ENCODE results near the gene TSC2. TPM values are rescaled to one million over a fixed set of nuclear protein-coding genes. Genes with fewer than 3 reads are reported as not detected.

TSC2 gene
- total and polyA plus RNA-seq, 2 of the 13 experiments (the other 11 are each of a cell fraction or from before 2014, with no cell fraction given): 19.6 to 40.4 TPM

DNA sequence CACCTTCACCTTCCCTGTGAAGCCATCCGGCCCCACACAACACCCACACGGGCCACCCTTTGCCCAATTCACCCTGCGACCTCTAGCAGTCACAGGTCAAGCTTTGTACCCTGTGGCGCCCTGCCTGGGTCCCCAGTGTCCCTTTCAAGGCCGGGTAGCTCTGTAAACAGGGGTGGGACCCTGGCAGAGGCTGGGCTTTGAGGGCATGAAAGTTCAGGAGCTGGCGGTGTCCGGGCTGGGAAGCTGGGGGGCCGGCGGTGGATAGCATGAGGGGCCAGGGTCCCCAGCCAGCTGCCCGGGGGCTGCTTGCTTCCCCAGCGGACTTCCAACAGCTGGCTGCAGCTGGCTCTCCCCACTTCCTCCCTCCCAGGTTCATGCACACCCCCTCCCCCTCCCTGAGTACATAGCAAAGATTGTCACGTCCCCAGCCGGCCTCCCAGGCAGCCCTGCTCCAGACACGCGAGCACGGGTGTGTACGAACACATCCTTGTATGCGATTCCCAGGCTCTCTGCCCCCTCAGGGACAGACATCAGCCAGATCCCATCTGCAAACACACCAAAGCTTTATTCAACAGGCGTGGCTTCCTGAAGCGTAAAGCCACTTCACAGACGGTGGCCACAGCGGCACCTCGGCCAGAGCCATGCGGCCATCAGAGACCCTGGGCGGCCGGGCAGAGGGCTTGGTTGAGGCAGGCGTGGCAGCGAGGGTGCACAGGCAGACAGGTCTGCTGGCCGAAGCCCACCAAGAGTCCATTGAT lies 8.3 kb upstream of the TSC2 start (continued):
- TF ChIP-seq, protein P1, sequence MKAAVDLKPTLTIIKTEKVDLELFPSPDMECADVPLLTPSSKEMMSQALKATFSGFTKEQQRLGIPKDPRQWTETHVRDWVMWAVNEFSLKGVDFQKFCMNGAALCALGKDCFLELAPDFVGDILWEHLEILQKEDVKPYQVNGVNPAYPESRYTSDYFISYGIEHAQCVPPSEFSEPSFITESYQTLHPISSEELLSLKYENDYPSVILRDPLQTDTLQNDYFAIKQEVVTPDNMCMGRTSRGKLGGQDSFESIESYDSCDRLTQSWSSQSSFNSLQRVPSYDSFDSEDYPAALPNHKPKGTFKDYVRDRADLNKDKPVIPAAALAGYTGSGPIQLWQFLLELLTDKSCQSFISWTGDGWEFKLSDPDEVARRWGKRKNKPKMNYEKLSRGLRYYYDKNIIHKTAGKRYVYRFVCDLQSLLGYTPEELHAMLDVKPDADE (CRISPR knock-in tag; IDR thresholded peaks at IDR 0.05): no peak
- peak; percentile 86 for TF ChIP-seq SAP130 (CRISPR knock-in tag; IDR thresholded peaks at IDR 0.05; ENCODE audit: low read depth)
- no peak for TF ChIP-seq ZNF451 (CRISPR knock-in tag; IDR thresholded peaks at IDR 0.05)
- TF ChIP-seq NR2C2 (CRISPR knock-in tag; IDR thresholded peaks at IDR 0.05; ENCODE audit: borderline replicate concordance): peak; percentile 83
- TF ChIP-seq ISX (CRISPR knock-in tag; conservative IDR thresholded peaks at IDR 0.05): no peak
- TF ChIP-seq ZNF362 (CRISPR knock-in tag; IDR thresholded peaks at IDR 0.05; ENCODE audit: borderline replicate concordance): no peak
- no peak for TF ChIP-seq ZNF224 (CRISPR knock-in tag; IDR thresholded peaks at IDR 0.05)
- no peak for TF ChIP-seq ZFAT (CRISPR knock-in tag; conservative IDR thresholded peaks at IDR 0.05)
- TF ChIP-seq MTF2 (CRISPR knock-in tag; IDR thresholded peaks at IDR 0.05; ENCODE audit: borderline replicate concordance): no peak
- 0 out of 2 replicates have a peak, but pooled peaks have one; percentile 34 for TF ChIP-seq ZNF780A (CRISPR knock-in tag; IDR thresholded peaks at IDR 0.05)
- peak; percentile 80 for TF ChIP-seq FOXA3 (CRISPR knock-in tag; IDR thresholded peaks at IDR 0.05)
- no peak for TF ChIP-seq CBX5 (CRISPR knock-in tag; IDR thresholded peaks at IDR 0.05; ENCODE audit: borderline replicate concordance)
- peak; percentile 25 for TF ChIP-seq XRCC5 (optimal IDR thresholded peaks at IDR 0.05; ENCODE audit: low read length)
- no peak; the same call in 1 of the 2 replicates for TF ChIP-seq ZNF317 (CRISPR knock-in tag; IDR thresholded peaks at IDR 0.05)
- TF ChIP-seq ZNF225 (CRISPR knock-in tag; IDR thresholded peaks at IDR 0.05): no peak
- peak; percentile 54; the same call in 1 of the 2 replicates for TF ChIP-seq TCF7 (IDR thresholded peaks at IDR 0.05; ENCODE audit: low read depth)
- no peak for TF ChIP-seq ZNF616 (CRISPR knock-in tag; IDR thresholded peaks at IDR 0.05; ENCODE audit: low read depth)
- no peak for TF ChIP-seq ZNF17 (CRISPR knock-in tag; IDR thresholded peaks at IDR 0.05)
- peak; percentile 85 for TF ChIP-seq SALL1 (CRISPR knock-in tag; IDR thresholded peaks at IDR 0.05)
- peak; percentile 79 for TF ChIP-seq ERF (CRISPR knock-in tag; IDR thresholded peaks at IDR 0.05)
- no peak for TF ChIP-seq U2AF1 (optimal IDR thresholded peaks at IDR 0.05; ENCODE audit: low read depth, low read length)
- peak; percentile 57; the same call in 1 of the 2 replicates for TF ChIP-seq ZNF605 (CRISPR knock-in tag; IDR thresholded peaks at IDR 0.05)
- no peak for TF ChIP-seq POGZ (CRISPR knock-in tag; IDR thresholded peaks at IDR 0.05)
- peak; percentile 63; the same call in 1 of the 2 replicates for TF ChIP-seq YEATS2 (CRISPR knock-in tag; IDR thresholded peaks at IDR 0.05; ENCODE audit: borderline replicate concordance)
- peak; percentile 94 for TF ChIP-seq ZNF501 (CRISPR knock-in tag; IDR thresholded peaks at IDR 0.05)
- TF ChIP-seq HOXA9 (CRISPR knock-in tag; IDR thresholded peaks at IDR 0.05; ENCODE audit: borderline replicate concordance): no peak
- TF ChIP-seq MAFK (conservative IDR thresholded peaks at IDR 0.05 in 1 of 2, IDR thresholded peaks at IDR 0.05 in 1 of 2; ENCODE audit: low read length in 2 of 2): no peak
- peak; percentile 91 for TF ChIP-seq ZBTB7B (CRISPR knock-in tag; IDR thresholded peaks at IDR 0.05)
- no peak for TF ChIP-seq SOX6 (IDR thresholded peaks at IDR 0.05)
- TF ChIP-seq SOX6 (CRISPR knock-in tag; IDR thresholded peaks at IDR 0.05): peak; percentile 63
- TF ChIP-seq TP53 (CRISPR knock-in tag; conservative IDR thresholded peaks at IDR 0.05): no peak
